ENCODE data around the gene SYCP2. TPM values are rescaled to one million over a fixed set of nuclear protein-coding genes. Genes with fewer than 3 reads are reported as not detected.

SYCP2 gene
- total and polyA plus RNA-seq, 2 of the 8 experiments (the other 6 are each of a cell fraction or from before 2014, with no cell fraction given) = 0.02 to 0.50 TPM

DNA sequence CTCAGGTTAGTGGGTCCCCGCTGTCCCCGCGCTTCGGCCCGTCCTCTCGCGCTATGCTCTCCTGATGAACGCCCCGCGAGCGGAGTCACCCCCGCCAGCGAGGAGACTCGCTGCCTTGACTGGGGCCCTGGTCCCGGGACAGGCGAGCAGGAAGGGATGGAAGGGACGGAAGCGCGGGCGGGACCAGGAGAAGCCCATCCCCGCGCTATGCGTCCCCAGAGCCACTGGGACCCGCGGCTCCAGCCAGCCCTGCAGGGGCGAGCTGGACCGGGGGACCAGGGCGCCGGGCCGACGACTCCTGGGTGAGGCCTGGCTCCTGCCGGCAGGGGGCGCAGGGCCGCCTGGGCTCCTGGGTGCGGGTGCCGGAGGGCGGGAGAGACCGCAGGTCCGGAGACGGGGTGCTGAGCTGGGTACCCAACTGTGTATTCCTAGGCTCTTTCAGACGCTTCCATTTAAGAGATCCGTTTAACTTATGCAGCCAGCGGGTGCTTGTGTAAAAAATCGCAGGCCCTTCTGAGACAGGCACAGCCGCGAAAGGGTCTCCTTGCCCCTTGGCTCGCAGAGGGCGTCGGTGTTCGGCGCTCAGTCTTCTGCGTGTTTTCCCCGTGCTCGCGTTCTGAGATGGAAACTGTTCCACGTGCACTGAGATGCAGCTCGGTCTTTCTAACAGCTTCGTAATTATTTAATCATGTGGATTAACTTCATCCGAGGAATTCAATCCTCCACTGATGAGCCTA lies 580 bp upstream of the SYCP2 start (continued):
- no peak for TF ChIP-seq SP4 (IDR thresholded peaks at IDR 0.05; ENCODE audit: low read length)
- TF ChIP-seq NRF1 (IDR thresholded peaks at IDR 0.05; ENCODE audit: low read depth, low read length) = no peak
- no peak for TF ChIP-seq EP300 (IDR thresholded peaks at IDR 0.05; ENCODE audit: borderline replicate concordance in 1 of 2, low read depth in 2 of 2, low read length in 2 of 2)
- TF ChIP-seq RAD21 (IDR thresholded peaks at IDR 0.05 in 1 of 2, conservative IDR thresholded peaks at IDR 0.05 in 1 of 2; ENCODE audit: low read depth in 2 of 2, low read length in 2 of 2) = peak; percentile 30 to 46; a peak in 3 of 4 replicates
- no peak for TF ChIP-seq CHD2 (IDR thresholded peaks at IDR 0.05; ENCODE audit: low read length)
- TF ChIP-seq HDAC2 (IDR thresholded peaks at IDR 0.05; ENCODE audit: borderline replicate concordance in 1 of 2, low read depth in 2 of 2, low read length in 2 of 2) = no peak
- TF ChIP-seq TEAD4 (IDR thresholded peaks at IDR 0.05; ENCODE audit: low read depth, low read length) = no peak
- TF ChIP-seq RNF2 (IDR thresholded peaks at IDR 0.05; ENCODE audit: borderline replicate concordance, low read depth, low read length, missing control alignments, poor library complexity, severe bottlenecking) = no peak
- no peak for TF ChIP-seq GABPA (IDR thresholded peaks at IDR 0.05; ENCODE audit: borderline replicate concordance, insufficient read depth, low read length)
- no peak for TF ChIP-seq MAFK (IDR thresholded peaks at IDR 0.05; ENCODE audit: low read depth, low read length)
- TF ChIP-seq JUN (IDR thresholded peaks at IDR 0.05; ENCODE audit: low read depth, low read length) = no peak

Data from H1 (cell line).